Mucosa of rectum (tissue), 2 donors: ENCODE measurements around the gene SPRR3.

Source experiments
- H3K27ac ChIP-seq, 2 donors: one replicate each; pipeline ENCODE4 v1.7.0; 2013; ENCODE audit warnings: inconsistent platforms in 2 of 2, low read depth in 2 of 2, low read length in 2 of 2
- H3K27me3 ChIP-seq, 2 donors: one replicate each; pipeline ENCODE4 v1.7.0; 2013; ENCODE audit warnings: low read length in 2 of 2; ENCODE audit not compliant: control insufficient read depth in 2 of 2, insufficient read depth in 2 of 2
- H3K36me3 ChIP-seq, 2 donors: one replicate each; pipeline ENCODE4 v1.7.0; 2013; ENCODE audit warnings: low read length in 2 of 2; ENCODE audit not compliant: control insufficient read depth in 2 of 2, insufficient read depth in 2 of 2
- H3K4me1 ChIP-seq, 2 donors: one replicate each; pipeline ENCODE4 v1.7.0; 2013; ENCODE audit warnings: low read length in 2 of 2, mild to moderate bottlenecking in 1 of 2; ENCODE audit not compliant: control insufficient read depth in 2 of 2, insufficient read depth in 2 of 2
- H3K4me3 ChIP-seq, 2 donors: one replicate each; pipeline ENCODE4 v1.7.0; 2013; ENCODE audit warnings: low read length in 2 of 2
- H3K9ac ChIP-seq, 2 donors: one replicate each; pipeline ENCODE4 v1.7.0; 2013; ENCODE audit warnings: low read length in 2 of 2, low read depth in 1 of 2, mild to moderate bottlenecking in 1 of 2
- H3K9me3 ChIP-seq, 2 donors: one replicate each; pipeline ENCODE4 v1.7.0; 2013; ENCODE audit warnings: low read length in 2 of 2; ENCODE audit not compliant: control insufficient read depth in 2 of 2
- donor health status: healthy.
- donor health status: Normal muscosa, but diverticular disease.

The SPRR3 gene

GRCh38 chr1:152965853-152966252, 35.7 kb upstream of the SPRR3 start:
- H3K4me3 ChIP-seq, result no peak overlapping the region
- no peaks in the 10 kb centered on the region for H3K36me3 ChIP-seq
- no peak overlapping the region for H3K9ac ChIP-seq
- no peaks in the 10 kb centered on the region for H3K9me3 ChIP-seq
- no peaks in the 10 kb centered on the region for H3K4me1 ChIP-seq
- H3K27me3 ChIP-seq, result no peaks in the 10 kb centered on the region
- no peak overlapping the region for H3K27ac ChIP-seq

- no peak overlapping the region for H3K27ac ChIP-seq
- no peaks in the 10 kb centered on the region for H3K36me3 ChIP-seq
- no peaks in the 10 kb centered on the region for H3K9me3 ChIP-seq
- H3K4me3 ChIP-seq, result no peak overlapping the region
- H3K27me3 ChIP-seq, result no peaks in the 10 kb centered on the region
- H3K4me1 ChIP-seq, result no peaks in the 10 kb centered on the region
- H3K9ac ChIP-seq, result no peak overlapping the region
Measured at GRCh38 chr1:152967201-152967600, 34.3 kb upstream of the SPRR3 start.

GRCh38 chr1:152968248-152968647, 33.3 kb upstream of the SPRR3 start:
- no peaks in the 10 kb centered on the region for H3K27me3 ChIP-seq
- H3K4me3 ChIP-seq, result no peak overlapping the region
- H3K4me1 ChIP-seq, result no peaks in the 10 kb centered on the region
- no peaks in the 10 kb centered on the region for H3K36me3 ChIP-seq
- H3K27ac ChIP-seq, result no peak overlapping the region
- H3K9ac ChIP-seq, result no peak overlapping the region
- no peaks in the 10 kb centered on the region for H3K9me3 ChIP-seq

- Histone ChIP-seq H3K36me3 (no peaks in the 10 kb centered on the region), H3K27me3 (no peaks in the 10 kb centered on the region), H3K4me1 (no peaks in the 10 kb centered on the region), H3K4me3 (no peak overlapping the region), H3K9ac (no peak overlapping the region), H3K9me3 (no peaks in the 10 kb centered on the region), H3K27ac (no peak overlapping the region)
Measured at GRCh38 chr1:152969036-152969435, 32.5 kb upstream of the SPRR3 start.

GRCh38 chr1:152970495-152970894, 31.1 kb upstream of the SPRR3 start, which contains the start of gene SPRR4:
SPRR4 (plus strand) TSS chr1:152970648; CDS start chr1:152971891, 1,243 bp downstream.
- H3K36me3 ChIP-seq, result no peaks in the 10 kb centered on the region
- no peaks in the 10 kb centered on the region for H3K9me3 ChIP-seq
- no peak within 1 kb of the TSS for H3K27ac ChIP-seq
- H3K4me3 ChIP-seq, result no peak within 1 kb of the TSS
- no peaks in the 10 kb centered on the region for H3K27me3 ChIP-seq
- H3K4me1 ChIP-seq, result no peaks in the 10 kb centered on the region
- no peak within 1 kb of the TSS for H3K9ac ChIP-seq

- no peak overlapping the region for H3K27ac ChIP-seq
- no peak overlapping the region for H3K9ac ChIP-seq
- no peaks in the 10 kb centered on the region for H3K4me1 ChIP-seq
- H3K36me3 ChIP-seq, result no peaks in the 10 kb centered on the region
- H3K4me3 ChIP-seq, result no peak overlapping the region
- no peaks in the 10 kb centered on the region for H3K27me3 ChIP-seq
- no peaks in the 10 kb centered on the region for H3K9me3 ChIP-seq
Measured at GRCh38 chr1:152972196-152972886, 29.2 kb upstream of the SPRR3 start.

GRCh38 chr1:152976688-152977087, 24.9 kb upstream of the SPRR3 start:
- Histone ChIP-seq H3K9me3 (no peaks in the 10 kb centered on the region), H3K36me3 (no peaks in the 10 kb centered on the region), H3K27me3 (no peaks in the 10 kb centered on the region), H3K4me3 (no peak overlapping the region), H3K27ac (no peak overlapping the region), H3K4me1 (no peaks in the 10 kb centered on the region), H3K9ac (no peak overlapping the region)

GRCh38 chr1:152977614-152978013, 23.9 kb upstream of the SPRR3 start:
- Histone ChIP-seq H3K9me3 (no peaks in the 10 kb centered on the region), H3K27me3 (no peaks in the 10 kb centered on the region), H3K9ac (no peak overlapping the region), H3K4me3 (no peak overlapping the region), H3K27ac (no peak overlapping the region), H3K36me3 (no peaks in the 10 kb centered on the region), H3K4me1 (no peaks in the 10 kb centered on the region)

- Histone ChIP-seq H3K27me3 (no peaks in the 10 kb centered on the region), H3K27ac (no peak overlapping the region), H3K9ac (no peak overlapping the region), H3K9me3 (no peaks in the 10 kb centered on the region), H3K36me3 (no peaks in the 10 kb centered on the region), H3K4me3 (no peak overlapping the region), H3K4me1 (no peaks in the 10 kb centered on the region)
Measured at GRCh38 chr1:152980676-152981075, 20.9 kb upstream of the SPRR3 start.

GRCh38 chr1:152981146-152981871, 20.2 kb upstream of the SPRR3 start:
- no peak overlapping the region for H3K4me3 ChIP-seq
- H3K27ac ChIP-seq, result no peak overlapping the region
- H3K9ac ChIP-seq, result no peak overlapping the region
- no peaks in the 10 kb centered on the region for H3K9me3 ChIP-seq
- H3K27me3 ChIP-seq, result no peaks in the 10 kb centered on the region
- no peaks in the 10 kb centered on the region for H3K36me3 ChIP-seq
- H3K4me1 ChIP-seq, result no peaks in the 10 kb centered on the region
